Endometrial microvascular endothelial cells (primary cell): Measurements from ENCODE around the gene CSAG2. TPM values are rescaled to one million over a fixed set of nuclear protein-coding genes. Genes with fewer than 3 reads are reported as not detected.
"Not testable (repeated sequence)": the region's sequence is repeated elsewhere in the genome, so short reads cannot be mapped to it uniquely, and the experiment has no call there.

Experiments
- in situ Hi-C: cut with HindIII; loops from 2 replicates; pipeline ENCODE4 v1.10.0; 2017; ENCODE audit warnings: low sequenced_read_pairs, low pct_unique_long_range_greater_than_20kb; ENCODE audit errors: inconsistent ontology term
- total RNA-seq: library from RNA; depleted of rRNA; stranded (reverse); fragments of >200 nt; gene quantifications from one replicate; pipeline ENCODE4 v1.2.3, GENCODE V29; 2015; ENCODE audit errors: inconsistent ontology term

The CSAG2 gene
- total RNA-seq, 1 donor from 2014 or later, result not detected

GRCh38 chrX:152674652-152675051 is 34.4 kb downstream of the CSAG2 start:
- in situ Hi-C loops, result not testable (repeated sequence)

GRCh38 chrX:152674135-152674534 is 34.9 kb downstream of the CSAG2 start:
- in situ Hi-C loops, result no loop called here

GRCh38 chrX:152663086-152663485 is 46.0 kb downstream of the CSAG2 start:
- in situ Hi-C loops, result no loop called here

- in situ Hi-C loops, result no loop called here
These were observed 50.8 kb downstream of the CSAG2 start for GRCh38 chrX:152658302-152658701.

Other genes with a start within 250 kb of the CSAG2 start
- gene GABRQ, start 71.4 kb downstream of the CSAG2 start, total RNA-seq, result not detected
- gene MAGEA3, start 10.5 kb downstream of the CSAG2 start, total RNA-seq, result not detected
- gene MAGEA2B, start 5.4 kb upstream of the CSAG2 start, total RNA-seq, result not detected
- not detected for gene CSAG1, start 24.4 kb upstream of the CSAG2 start, total RNA-seq
- gene MAGEA12, start 24.5 kb upstream of the CSAG2 start, total RNA-seq, result not detected
- gene MAGEA2, start 44.6 kb upstream of the CSAG2 start, total RNA-seq, result not detected
- gene CSAG3, start 49.9 kb upstream of the CSAG2 start, total RNA-seq, result not detected
- not detected for gene MAGEA6, start 60.4 kb upstream of the CSAG2 start, total RNA-seq
- 23.4 TPM for gene CETN2, start 121.5 kb upstream of the CSAG2 start, total RNA-seq
- gene NSDHL, start 121.8 kb upstream of the CSAG2 start, total RNA-seq, result 26.7 TPM
- 45.0 TPM for gene ZNF185, start 188.8 kb upstream of the CSAG2 start, total RNA-seq